22Rv1 (cell line): ENCODE data around the gene SULT1A2.

ENCODE experiments used
- H3K27ac ChIP-seq: fragments of 450-650 bp; 2 replicates; pipeline ENCODE4 v1.5.1; 2017
- ZFX ChIP-seq: fragments of 450-650 bp; IDR thresholded peaks from 2 replicates; pipeline ENCODE4 v1.6.1; 2017; ENCODE audit warnings: antibody characterized with exemption, borderline replicate concordance
- TF ChIP-seq, protein P1 (sequence below): fragments of 450-650 bp; IDR thresholded peaks from 2 replicates; pipeline ENCODE4 v1.5.1; 2017; ENCODE audit warnings: mild to moderate bottlenecking

The SULT1A2 gene

DNA sequence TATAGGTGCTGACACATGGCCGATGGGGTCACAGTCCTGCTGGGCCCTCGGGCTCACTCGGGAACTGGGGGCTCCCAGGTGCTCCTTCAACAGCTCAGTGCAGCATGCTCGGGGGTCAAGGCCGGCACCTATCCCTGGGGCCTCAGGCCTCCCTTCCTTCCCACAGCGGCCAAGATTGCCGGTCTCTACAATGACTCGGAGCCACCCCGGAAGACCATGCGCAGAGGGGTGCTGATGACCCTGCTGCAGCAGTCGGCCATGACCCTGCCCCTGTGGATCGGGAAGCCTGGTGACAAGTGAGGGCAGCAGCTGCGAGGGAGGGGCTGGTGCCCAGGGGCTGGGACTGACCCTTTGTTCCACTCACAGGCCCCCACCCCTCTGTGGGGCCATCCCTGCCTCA is 6.9 kb downstream of the SULT1A2 start:
- no peak for TF ChIP-seq ZFX
- TF ChIP-seq, protein P1, sequence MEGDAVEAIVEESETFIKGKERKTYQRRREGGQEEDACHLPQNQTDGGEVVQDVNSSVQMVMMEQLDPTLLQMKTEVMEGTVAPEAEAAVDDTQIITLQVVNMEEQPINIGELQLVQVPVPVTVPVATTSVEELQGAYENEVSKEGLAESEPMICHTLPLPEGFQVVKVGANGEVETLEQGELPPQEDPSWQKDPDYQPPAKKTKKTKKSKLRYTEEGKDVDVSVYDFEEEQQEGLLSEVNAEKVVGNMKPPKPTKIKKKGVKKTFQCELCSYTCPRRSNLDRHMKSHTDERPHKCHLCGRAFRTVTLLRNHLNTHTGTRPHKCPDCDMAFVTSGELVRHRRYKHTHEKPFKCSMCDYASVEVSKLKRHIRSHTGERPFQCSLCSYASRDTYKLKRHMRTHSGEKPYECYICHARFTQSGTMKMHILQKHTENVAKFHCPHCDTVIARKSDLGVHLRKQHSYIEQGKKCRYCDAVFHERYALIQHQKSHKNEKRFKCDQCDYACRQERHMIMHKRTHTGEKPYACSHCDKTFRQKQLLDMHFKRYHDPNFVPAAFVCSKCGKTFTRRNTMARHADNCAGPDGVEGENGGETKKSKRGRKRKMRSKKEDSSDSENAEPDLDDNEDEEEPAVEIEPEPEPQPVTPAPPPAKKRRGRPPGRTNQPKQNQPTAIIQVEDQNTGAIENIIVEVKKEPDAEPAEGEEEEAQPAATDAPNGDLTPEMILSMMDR: no peak
- H3K27ac ChIP-seq: no peak overlapping the region

GRCh38 chr16:28589069-28589468 is 7.8 kb downstream of the SULT1A2 start:
- TF ChIP-seq, protein P1: no peak
- no peak for TF ChIP-seq ZFX
- no peak overlapping the region for H3K27ac ChIP-seq

DNA sequence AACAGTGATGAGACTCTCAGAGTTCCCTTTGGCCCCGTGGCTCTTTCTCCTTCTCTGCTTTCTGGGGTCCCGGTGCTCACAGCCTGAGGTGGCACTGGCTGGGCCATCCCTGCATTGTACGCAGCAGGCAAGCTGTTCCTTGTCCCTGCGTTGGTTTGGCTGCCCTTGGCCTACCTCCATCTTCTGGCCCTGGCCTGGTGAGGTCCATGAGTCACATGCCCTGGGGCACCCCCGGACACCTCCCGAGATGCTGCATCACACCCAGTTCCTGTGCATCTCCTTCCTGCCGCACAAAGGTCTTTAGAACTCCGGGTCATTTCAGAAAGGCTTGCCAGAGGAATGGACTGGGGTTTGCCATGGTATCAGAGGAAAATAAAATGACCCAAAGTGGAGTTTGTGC is 9.5 kb downstream of the SULT1A2 start:
- TF ChIP-seq, protein P1: no peak
- no peak for TF ChIP-seq ZFX
- no peak overlapping the region for H3K27ac ChIP-seq

DNA sequence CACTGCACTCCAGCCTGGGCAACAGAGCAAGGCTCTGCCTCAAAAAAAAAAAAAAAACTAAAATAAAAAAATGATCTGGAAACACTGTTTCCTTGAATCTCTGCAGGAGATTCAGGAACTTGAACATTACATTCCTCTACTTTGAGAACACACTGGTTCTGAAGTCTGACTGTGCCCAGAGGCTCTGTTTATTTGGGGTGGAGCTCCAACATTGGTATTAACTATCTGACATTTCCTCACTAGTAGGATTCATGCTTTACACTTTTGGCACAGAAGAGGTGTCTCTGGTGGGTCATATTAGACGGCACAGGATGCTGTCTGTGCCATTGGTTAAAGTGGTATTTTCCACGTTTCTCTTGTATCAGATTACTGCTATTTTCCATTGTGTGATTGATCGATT is 10.4 kb downstream of the SULT1A2 start:
- no peak overlapping the region; the same call in 1 of the 2 replicates for H3K27ac ChIP-seq
- no peak for TF ChIP-seq ZFX
- TF ChIP-seq, protein P1: no peak

GRCh38 chr16:28585674-28586073 is 11.2 kb downstream of the SULT1A2 start:
- no peak overlapping the region for H3K27ac ChIP-seq
- TF ChIP-seq, protein P1: no peak
- no peak for TF ChIP-seq ZFX

DNA sequence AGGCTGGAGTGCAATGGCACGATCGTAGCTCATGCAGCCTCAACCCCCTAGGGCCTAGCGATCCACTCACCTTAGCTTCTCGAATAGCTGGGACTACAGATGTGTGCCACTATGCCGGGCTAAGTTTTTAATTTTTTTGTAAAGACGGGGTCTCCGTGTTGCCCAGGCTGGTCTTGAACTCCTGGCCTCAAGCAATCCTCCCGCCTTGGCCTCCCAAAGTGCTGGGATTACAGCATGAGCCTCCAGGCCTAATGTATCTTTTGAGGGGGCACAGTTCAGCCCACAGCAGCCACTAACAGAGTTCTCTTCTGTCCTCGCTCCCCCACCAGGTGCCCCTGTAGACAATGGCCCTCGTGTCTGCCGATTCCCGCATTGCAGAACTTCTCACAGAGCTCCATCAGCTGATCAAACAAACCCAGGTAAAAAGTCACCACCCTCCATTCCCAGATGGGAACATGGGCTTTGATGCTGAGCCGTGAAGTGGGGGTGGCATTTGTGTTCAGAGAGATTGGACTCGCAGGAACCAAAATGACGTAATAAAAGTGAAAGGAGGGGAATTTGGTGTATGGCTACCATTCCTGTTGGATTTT is 16.0 kb downstream of the SULT1A2 start:
- TF ChIP-seq ZFX: no peak
- TF ChIP-seq, protein P1: no peak
- no peak overlapping the region for H3K27ac ChIP-seq

- no peak overlapping the region for H3K27ac ChIP-seq
- TF ChIP-seq ZFX: no peak
- TF ChIP-seq, protein P1: no peak
Measured at GRCh38 chr16:28575446-28576109, 21.3 kb downstream of the SULT1A2 start.
